Karpas-422 (cell line): ENCODE data around the gene IQGAP2. TPM values are rescaled to one million over a fixed set of nuclear protein-coding genes. Genes with fewer than 3 reads are reported as not detected.

ENCODE experiments used
- DNase-seq: peaks from one replicate; pipeline ENCODE4 v3.0.0-alpha.2; 2015
- H2AFZ ChIP-seq: fragments of 200-600 bp; sonication (generic); 2 replicates; pipeline ENCODE4 v1.6.1; 2014; ENCODE audit warnings: antibody characterized with exemption, low read length, mixed read lengths
- H3K27ac ChIP-seq: fragments of 200-600 bp; sonication (generic); 2 replicates; pipeline ENCODE4 v1.5.1; 2014; ENCODE audit warnings: mild to moderate bottlenecking, low read length, moderate library complexity
- H3K27me3 ChIP-seq: fragments of 200-600 bp; sonication (generic); 2 replicates; pipeline ENCODE4 v1.6.1; 2014; ENCODE audit warnings: low read length, mixed read lengths
- H3K36me3 ChIP-seq: fragments of 200-600 bp; sonication (generic); 2 replicates; pipeline ENCODE4 v1.6.1; 2014; ENCODE audit warnings: low read length, mixed read lengths; ENCODE audit not compliant: insufficient read depth
- H3K4me1 ChIP-seq: fragments of 200-600 bp; sonication (generic); 2 replicates; pipeline ENCODE4 v1.6.1; 2014; ENCODE audit warnings: mild to moderate bottlenecking, low read length, mixed read lengths
- H3K4me2 ChIP-seq: fragments of 200-600 bp; sonication (generic); 2 replicates; pipeline ENCODE4 v1.6.1; 2014; ENCODE audit warnings: low read length, low read depth, mild to moderate bottlenecking; ENCODE audit not compliant: poor library complexity, severe bottlenecking
- H3K4me3 ChIP-seq: fragments of 200-600 bp; sonication (generic); 2 replicates; pipeline ENCODE4 v1.5.1; 2014; ENCODE audit warnings: mild to moderate bottlenecking, antibody characterized with exemption, low read length, mixed read lengths
- H3K79me2 ChIP-seq: fragments of 200-600 bp; sonication (generic); 2 replicates; pipeline ENCODE4 v1.6.1; 2014; ENCODE audit warnings: mild to moderate bottlenecking, low read length, mixed read lengths
- H3K9ac ChIP-seq: fragments of 200-600 bp; sonication (generic); 2 replicates; pipeline ENCODE4 v1.6.0; 2014; ENCODE audit warnings: low read length
- H3K9me2 ChIP-seq: fragments of 200-600 bp; sonication (generic), shearing (Covaris generic); replicated peaks from 2 replicates; pipeline ENCODE4 v1.6.0; 2014; ENCODE audit warnings: mild to moderate bottlenecking, low read length, moderate library complexity; ENCODE audit not compliant: insufficient read depth
- H3K9me3 ChIP-seq: fragments of 300-700, 200-600 bp; sonication (generic); 2 replicates; pipeline ENCODE4 v1.6.1; 2014; ENCODE audit warnings: low read length, mixed read lengths
- H4K20me1 ChIP-seq: fragments of 200-600 bp; sonication (generic); 2 replicates; pipeline ENCODE4 v1.6.1; 2014; ENCODE audit warnings: mild to moderate bottlenecking, antibody characterized with exemption, low read length, low read depth; ENCODE audit not compliant: insufficient read depth
- total RNA-seq: library from RNA; depleted of rRNA; stranded (reverse); fragments of >200 nt; shearing (Covaris generic); gene quantifications from 2 replicates; pipeline ENCODE4 v1.2.3, GENCODE V29; 2014; ENCODE audit warnings: low replicate concordance

IQGAP2 gene
- total RNA-seq, 1 experiment from 2014 or later: not detected

- no peaks in the 10 kb centered on the region for H3K79me2 ChIP-seq
These were observed 132.5 kb downstream of the IQGAP2 start for GRCh38 chr5:76535577-76535976.

DNA sequence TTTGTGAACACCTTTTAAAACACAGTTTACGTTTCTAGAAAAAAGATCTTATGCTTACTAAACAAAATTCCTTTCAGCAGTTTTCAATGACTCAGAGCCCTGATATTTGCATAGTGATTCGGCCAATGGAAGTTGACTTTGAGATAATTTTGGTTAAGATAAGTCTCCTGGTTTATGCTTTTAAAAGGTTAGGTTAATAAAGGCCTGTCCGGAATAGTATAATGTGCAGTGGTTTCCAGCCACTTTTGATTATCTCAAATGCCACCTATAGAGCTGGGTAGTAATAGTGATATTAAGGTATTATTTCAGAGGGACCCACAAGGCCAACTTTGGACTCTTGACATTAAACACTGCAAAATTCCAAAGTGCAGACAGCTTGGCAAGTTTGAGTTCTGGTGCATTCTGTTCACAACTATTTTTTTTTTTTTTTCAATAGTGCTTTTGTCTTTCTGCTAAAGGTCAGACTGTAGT is 134.0 kb downstream of the IQGAP2 start:
- no peaks in the 10 kb centered on the region for H3K27me3 ChIP-seq
- no peak overlapping the region for H3K4me2 ChIP-seq
- no peaks in the 10 kb centered on the region for H3K4me1 ChIP-seq
- H3K9me2 ChIP-seq: no peaks in the 10 kb centered on the region
- no peak overlapping the region for H2AFZ ChIP-seq
- H3K79me2 ChIP-seq: no peaks in the 10 kb centered on the region
- no peaks in the 10 kb centered on the region for H3K36me3 ChIP-seq
- no peak overlapping the region for H3K27ac ChIP-seq
- H4K20me1 ChIP-seq: no peaks in the 10 kb centered on the region
- no peak overlapping the region for H3K9ac ChIP-seq
- H3K4me3 ChIP-seq: no peak overlapping the region
- no peaks in the 10 kb centered on the region for H3K9me3 ChIP-seq
- DNase-seq: no peak

More at GRCh38 chr5:76535577-76535976, 132.5 kb downstream of the IQGAP2 start:
- H3K4me2 ChIP-seq: no peak overlapping the region
- no peaks in the 10 kb centered on the region for H3K9me3 ChIP-seq
- no peaks in the 10 kb centered on the region for H3K36me3 ChIP-seq
- no peaks in the 10 kb centered on the region for H3K9me2 ChIP-seq
- no peak overlapping the region for H3K27ac ChIP-seq
- H4K20me1 ChIP-seq: no peaks in the 10 kb centered on the region
- H3K27me3 ChIP-seq: no peaks in the 10 kb centered on the region
- H2AFZ ChIP-seq: no peak overlapping the region
- H3K9ac ChIP-seq: no peak overlapping the region
- H3K4me3 ChIP-seq: no peak overlapping the region
- DNase-seq: no peak
- H3K4me1 ChIP-seq: no peaks in the 10 kb centered on the region

- H3K27ac ChIP-seq: no peak overlapping the region
- no peak overlapping the region for H3K4me3 ChIP-seq
- H3K79me2 ChIP-seq: no peaks in the 10 kb centered on the region
- no peaks in the 10 kb centered on the region for H3K9me2 ChIP-seq
- H3K27me3 ChIP-seq: no peaks in the 10 kb centered on the region
- H4K20me1 ChIP-seq: no peaks in the 10 kb centered on the region
- no peaks in the 10 kb centered on the region for H3K4me1 ChIP-seq
- H3K4me2 ChIP-seq: no peak overlapping the region
- H3K9me3 ChIP-seq: no peaks in the 10 kb centered on the region
- no peaks in the 10 kb centered on the region for H3K36me3 ChIP-seq
- no peak for DNase-seq
- H2AFZ ChIP-seq: no peak overlapping the region
- H3K9ac ChIP-seq: no peak overlapping the region
These were observed 139.2 kb downstream of the IQGAP2 start for GRCh38 chr5:76542241-76542640.

- Histone ChIP-seq H3K4me1 (no peaks in the 10 kb centered on the region), H3K27me3 (no peaks in the 10 kb centered on the region), H3K9ac (no peak overlapping the region), H3K27ac (no peak overlapping the region), H3K9me3 (no peaks in the 10 kb centered on the region), H2AFZ (no peak overlapping the region), H3K36me3 (no peaks in the 10 kb centered on the region), H3K79me2 (no peaks in the 10 kb centered on the region), H3K4me3 (no peak overlapping the region), H3K4me2 (no peak overlapping the region), H3K9me2 (no peaks in the 10 kb centered on the region), H4K20me1 (no peaks in the 10 kb centered on the region)
- DNase-seq: no peak
These were observed 140.0 kb downstream of the IQGAP2 start for GRCh38 chr5:76542887-76543690.

GRCh38 chr5:76544268-76544926 is 141.3 kb downstream of the IQGAP2 start:
- Histone ChIP-seq H3K36me3 (no peaks in the 10 kb centered on the region), H3K27me3 (0 out of 2 replicates have a peak, but pooled peaks cover 2% of the 10 kb centered on the region), H4K20me1 (no peaks in the 10 kb centered on the region), H3K9me2 (no peaks in the 10 kb centered on the region), H3K4me3 (no peak overlapping the region), H3K4me2 (no peak overlapping the region), H3K4me1 (no peaks in the 10 kb centered on the region), H3K79me2 (no peaks in the 10 kb centered on the region), H3K27ac (no peak overlapping the region), H3K9ac (no peak overlapping the region), H3K9me3 (no peaks in the 10 kb centered on the region), H2AFZ (no peak overlapping the region)
- DNase-seq: peak; percentile 64

- no peaks in the 10 kb centered on the region for H3K4me1 ChIP-seq
These were observed 142.1 kb downstream of the IQGAP2 start for GRCh38 chr5:76545184-76545583.

GRCh38 chr5:76546497-76547102 is 143.5 kb downstream of the IQGAP2 start:
- H3K27ac ChIP-seq: no peak overlapping the region
- no peak for DNase-seq
- H2AFZ ChIP-seq: no peak overlapping the region
- 0 out of 2 replicates have a peak, but pooled peaks cover 2% of the 10 kb centered on the region for H3K27me3 ChIP-seq
- H3K79me2 ChIP-seq: no peaks in the 10 kb centered on the region
- no peak overlapping the region for H3K9ac ChIP-seq
- no peaks in the 10 kb centered on the region for H4K20me1 ChIP-seq
- no peak overlapping the region for H3K4me2 ChIP-seq
- H3K9me2 ChIP-seq: no peaks in the 10 kb centered on the region
- no peaks in the 10 kb centered on the region for H3K9me3 ChIP-seq
- no peak overlapping the region for H3K4me3 ChIP-seq
- no peaks in the 10 kb centered on the region for H3K36me3 ChIP-seq
- H3K4me1 ChIP-seq: no peaks in the 10 kb centered on the region

More at GRCh38 chr5:76545184-76545583, 142.1 kb downstream of the IQGAP2 start:
- H3K4me3 ChIP-seq: no peak overlapping the region
- no peaks in the 10 kb centered on the region for H3K9me3 ChIP-seq
- no peak for DNase-seq
- no peaks in the 10 kb centered on the region for H3K9me2 ChIP-seq
- no peak overlapping the region for H3K9ac ChIP-seq
- no peak overlapping the region for H2AFZ ChIP-seq
- H3K79me2 ChIP-seq: no peaks in the 10 kb centered on the region
- H3K36me3 ChIP-seq: no peaks in the 10 kb centered on the region
- no peak overlapping the region for H3K27ac ChIP-seq
- H4K20me1 ChIP-seq: no peaks in the 10 kb centered on the region
- H3K4me2 ChIP-seq: no peak overlapping the region
- 0 out of 2 replicates have a peak, but pooled peaks cover 2% of the 10 kb centered on the region for H3K27me3 ChIP-seq
